IMR-90 (cell line): Measurements from ENCODE around the gene RAB31. TPM values are rescaled to one million over a fixed set of nuclear protein-coding genes. Genes with fewer than 3 reads are reported as not detected.
"Not testable (repeated sequence)": the region's sequence is repeated elsewhere in the genome, so short reads cannot be mapped to it uniquely, and the experiment has no call there.

Experiments used
- ATAC-seq: fragments of 200-7000 bp; cut with Tn5 transposase; 2 replicates; pipeline ENCODE4 v1.9.1; 2020; ENCODE audit warnings: low read depth, mild to moderate bottlenecking, moderate library complexity
- BruUV-seq: library from RNA; stranded (reverse); fragments of 400-500 nt; replicated peaks from 2 replicates; lab custom pipeline; 2021; lab: Mats Ljungman, UMichigan
- CTCF ChIA-PET: fragments of 300-600 bp; formaldehyde crosslinking; extraction: SDS; loops from one replicate; lab custom pipeline; 2021; ENCODE audit warnings: antibody characterized with exemption; lab: Yijun Ruan, JAX
- POLR2A ChIA-PET: fragments of 300-600 bp; sonication (Branson Sonifier 250); formaldehyde crosslinking; loops from one replicate; lab custom pipeline; 2022; ENCODE audit warnings: antibody characterized with exemption; ENCODE audit not compliant: unreplicated experiment; lab: Charles Lee
- DNase-seq: peaks from one replicate; pipeline ENCODE4 v3.0.0; 2013
- H2AFZ ChIP-seq: replicated peaks from 2 replicates; pipeline ENCODE3; 2013; ENCODE audit warnings: low read length, mild to moderate bottlenecking; ENCODE audit not compliant: poor library complexity
- H2AK5ac ChIP-seq: 2 replicates; pipeline ENCODE4 v1.6.1; 2013; ENCODE audit warnings: low read depth, low read length, inconsistent platforms
- H2AK9ac ChIP-seq: replicated peaks from 2 replicates; pipeline ENCODE3; 2013; ENCODE audit warnings: mild to moderate bottlenecking, low read depth, low read length, moderate library complexity; ENCODE audit not compliant: poor library complexity
- H2BK120ac ChIP-seq: 2 replicates; pipeline ENCODE4 v1.6.1; 2013; ENCODE audit warnings: low read depth, low read length, inconsistent platforms
- H2BK15ac ChIP-seq: 3 replicates; pipeline ENCODE4 v1.6.1; 2013; ENCODE audit warnings: low read depth, low read length, inconsistent platforms
- H2BK20ac ChIP-seq: 2 replicates; pipeline ENCODE4 v1.6.1; 2013; ENCODE audit warnings: low read depth, mild to moderate bottlenecking, inconsistent platforms, low read length, moderate library complexity
- H2BK5ac ChIP-seq: 2 replicates; pipeline ENCODE4 v1.6.1; 2013; ENCODE audit warnings: mild to moderate bottlenecking, low read depth, low read length, inconsistent platforms; ENCODE audit not compliant: poor library complexity, severe bottlenecking
- H3K14ac ChIP-seq: replicated peaks from 2 replicates; pipeline ENCODE4 v1.6.1; 2013; ENCODE audit warnings: low read depth, low read length, inconsistent platforms
- H3K18ac ChIP-seq: 2 replicates; pipeline ENCODE4 v1.6.1; 2013; ENCODE audit warnings: low read depth, low read length, control low read depth
- H3K23ac ChIP-seq: 2 replicates; pipeline ENCODE4 v1.6.1; 2013; ENCODE audit warnings: low read depth, low read length, inconsistent platforms
- H3K27ac ChIP-seq: 2 replicates; pipeline ENCODE4 v1.5.1; 2013; ENCODE audit warnings: mild to moderate bottlenecking, control low read depth, low read length; ENCODE audit not compliant: insufficient read depth
- H3K27me3 ChIP-seq: 2 replicates; pipeline ENCODE4 v1.6.1; 2013; ENCODE audit warnings: low read length; ENCODE audit not compliant: control insufficient read depth, insufficient read depth
- H3K36me3 ChIP-seq: 2 replicates; pipeline ENCODE4 v1.6.1; 2013; ENCODE audit warnings: low read length, mixed read lengths; ENCODE audit not compliant: control insufficient read depth, insufficient read depth
- H3K4ac ChIP-seq: 2 replicates; pipeline ENCODE4 v1.6.1; 2013; ENCODE audit warnings: low read depth, low read length, inconsistent platforms
- H3K4me1 ChIP-seq: 2 replicates; pipeline ENCODE4 v1.6.1; 2013; ENCODE audit warnings: low read length, mixed read lengths; ENCODE audit not compliant: control insufficient read depth, insufficient read depth
- H3K4me2 ChIP-seq: 2 replicates; pipeline ENCODE4 v1.6.1; 2013; ENCODE audit warnings: low read depth, mild to moderate bottlenecking, control low read depth, low read length, moderate library complexity
- H3K4me3 ChIP-seq: 2 replicates; pipeline ENCODE4 v1.5.1; 2013; ENCODE audit warnings: low read depth, mild to moderate bottlenecking, control low read depth, low read length, moderate library complexity; ENCODE audit not compliant: insufficient read depth
- H3K56ac ChIP-seq: 2 replicates; pipeline ENCODE4 v1.6.1; 2013; ENCODE audit warnings: low read length, inconsistent platforms; ENCODE audit not compliant: insufficient read depth; ENCODE audit errors: extremely low read depth
- H3K79me1 ChIP-seq, 2 experiments: 2 replicates each; pipeline ENCODE4 v1.6.1; 2013; ENCODE audit warnings: low read length in 2 of 2, inconsistent platforms in 1 of 2, low read depth in 1 of 2
- H3K9ac ChIP-seq: 2 replicates; pipeline ENCODE4 v1.6.1; 2013; ENCODE audit warnings: low read depth, low read length, control low read depth
- H3K9me1 ChIP-seq: 2 replicates; pipeline ENCODE4 v1.6.1; 2013; ENCODE audit warnings: low read length, inconsistent platforms; ENCODE audit not compliant: insufficient read depth
- H3K9me3 ChIP-seq: 2 replicates; pipeline ENCODE4 v1.6.1; 2013; ENCODE audit warnings: low read length; ENCODE audit not compliant: control insufficient read depth, insufficient read depth
- H4K20me1 ChIP-seq: 2 replicates; pipeline ENCODE4 v1.6.1; 2013; ENCODE audit warnings: low read length, inconsistent platforms; ENCODE audit not compliant: insufficient read depth
- H4K5ac ChIP-seq: 2 replicates; pipeline ENCODE4 v1.6.1; 2013; ENCODE audit warnings: mild to moderate bottlenecking, low read depth, low read length, control low read depth
- H4K8ac ChIP-seq, 2 experiments: 2 replicates each; pipeline ENCODE4 v1.6.1; 2013; ENCODE audit warnings: low read depth in 2 of 2, low read length in 2 of 2, control low read depth in 1 of 2, inconsistent platforms in 1 of 2
- H4K91ac ChIP-seq: 2 replicates; pipeline ENCODE4 v1.6.1; 2013; ENCODE audit warnings: low read depth, low read length, inconsistent platforms; ENCODE audit not compliant: insufficient read depth
- MAFK ChIP-seq: IDR thresholded peaks from 2 replicates; pipeline ENCODE4 v1.6.1; 2012; ENCODE audit warnings: low read depth, low read length, improper control_type of control experiment
- RCOR1 ChIP-seq: IDR thresholded peaks from 2 replicates; pipeline ENCODE4 v1.6.1; 2012; ENCODE audit warnings: mild to moderate bottlenecking, low read length, improper control_type of control experiment; ENCODE audit not compliant: insufficient replicate concordance
- WGBS, 2 experiments: methylation state at CpG; one replicate each; pipeline versions ENCODE4 v1.1.5 to v1.1.7; 2013; ENCODE audit warnings: missing lambda C conversion rate in 2 of 2; ENCODE audit not compliant: insufficient read length in 1 of 2; ENCODE audit errors: extremely low coverage in 2 of 2; 5-methylcytosine and 5-hydroxymethylcytosine counted together
- dilution Hi-C: fragments of 300-500 bp; cut with HindIII; formaldehyde crosslinking; loops from one replicate; pipeline ENCODE4 v1.14.3; 2018; ENCODE audit warnings: low sequenced_read_pairs; ENCODE audit not compliant: unreplicated experiment
- in situ Hi-C: fragments of 300-500 bp; cut with MboI; formaldehyde crosslinking; loops from 3 replicates; pipeline ENCODE4 v1.14.3; 2019; ENCODE audit warnings: low sequenced_read_pairs, inconsistent platforms, mixed read lengths
- intact Hi-C: fragments of 100-400 bp; cut with micrococcal nuclease; formaldehyde crosslinking; loops from 2 replicates; pipeline ENCODE4 v1.10.0; 2022
- polyA plus RNA-seq, 3 experiments: library from polyadenylated mRNA; depleted of rRNA; stranded (reverse); fragments of >200 nt; gene quantifications; 2 replicates each; pipeline ENCODE4 v1.2.3, GENCODE V29; 2012; ENCODE audit warnings: low replicate concordance in 1 of 3
- total RNA-seq: library from RNA; depleted of rRNA; stranded (reverse); fragments of >200 nt; gene quantifications from 2 replicates; pipeline ENCODE4 v1.2.3, GENCODE V29; 2012
- TF ChIP-seq, protein P1 (sequence below): conservative IDR thresholded peaks from 2 replicates; pipeline ENCODE4 v1.5.1; 2012; ENCODE audit warnings: mild to moderate bottlenecking, low read depth, low read length, improper control_type of control experiment

RAB31 gene
- total and polyA plus RNA-seq, 2 of the 4 experiments (the other 2 are of a cell fraction): 13.8 to 26.9 TPM

DNA sequence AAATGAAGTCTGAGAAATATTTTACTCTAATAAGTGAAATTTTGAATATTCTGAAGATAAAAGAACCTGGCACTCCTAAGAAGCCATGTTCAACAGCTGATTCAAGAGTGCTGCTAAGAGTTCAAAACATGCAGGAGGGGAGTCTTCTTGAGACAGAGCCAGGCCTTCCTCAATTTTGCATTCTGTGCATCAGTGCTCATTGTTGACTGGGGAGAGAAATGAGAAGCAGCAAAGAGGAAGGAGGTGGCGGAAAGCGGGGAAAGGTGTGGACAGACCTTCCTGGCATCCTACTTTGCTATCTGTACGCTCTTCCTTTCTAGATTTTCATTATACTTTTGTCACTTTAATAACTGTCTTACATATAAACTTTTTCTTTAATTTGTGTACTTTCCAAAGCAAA is 148.0 kb downstream of the RAB31 start:
- no peak overlapping the region for H3K56ac ChIP-seq
- H3K14ac ChIP-seq: no peak overlapping the region
- ATAC-seq (no peak), DNase-seq (no peak)
- H3K4me1 ChIP-seq: peaks cover 7% of the 10 kb centered on the region
- POLR2A ChIA-PET: no interaction called here
- no peak overlapping the region for H4K91ac ChIP-seq
- no peak overlapping the region for H2BK15ac ChIP-seq
- BruUV-seq: no TSS peak
- H4K5ac ChIP-seq: no peak overlapping the region
- H3K18ac ChIP-seq: no peak overlapping the region; the same call in 1 of the 2 replicates
- no peak overlapping the region for H3K23ac ChIP-seq
- no peak overlapping the region for H3K4me2 ChIP-seq
- intact Hi-C loops: no loop called here
- no peaks in the 10 kb centered on the region for H3K27me3 ChIP-seq
- no peak overlapping the region for H4K8ac ChIP-seq
- H3K36me3 ChIP-seq: no peaks in the 10 kb centered on the region
- CTCF ChIA-PET: no interaction called here
- H3K9ac ChIP-seq: no peak overlapping the region
- H3K9me1 ChIP-seq: peaks cover 3% of the 10 kb centered on the region; the same call in 1 of the 2 replicates
- H2AK5ac ChIP-seq: no peak overlapping the region
- TF ChIP-seq RCOR1: no peak
- no peak for TF ChIP-seq MAFK
- TF ChIP-seq, protein P1, sequence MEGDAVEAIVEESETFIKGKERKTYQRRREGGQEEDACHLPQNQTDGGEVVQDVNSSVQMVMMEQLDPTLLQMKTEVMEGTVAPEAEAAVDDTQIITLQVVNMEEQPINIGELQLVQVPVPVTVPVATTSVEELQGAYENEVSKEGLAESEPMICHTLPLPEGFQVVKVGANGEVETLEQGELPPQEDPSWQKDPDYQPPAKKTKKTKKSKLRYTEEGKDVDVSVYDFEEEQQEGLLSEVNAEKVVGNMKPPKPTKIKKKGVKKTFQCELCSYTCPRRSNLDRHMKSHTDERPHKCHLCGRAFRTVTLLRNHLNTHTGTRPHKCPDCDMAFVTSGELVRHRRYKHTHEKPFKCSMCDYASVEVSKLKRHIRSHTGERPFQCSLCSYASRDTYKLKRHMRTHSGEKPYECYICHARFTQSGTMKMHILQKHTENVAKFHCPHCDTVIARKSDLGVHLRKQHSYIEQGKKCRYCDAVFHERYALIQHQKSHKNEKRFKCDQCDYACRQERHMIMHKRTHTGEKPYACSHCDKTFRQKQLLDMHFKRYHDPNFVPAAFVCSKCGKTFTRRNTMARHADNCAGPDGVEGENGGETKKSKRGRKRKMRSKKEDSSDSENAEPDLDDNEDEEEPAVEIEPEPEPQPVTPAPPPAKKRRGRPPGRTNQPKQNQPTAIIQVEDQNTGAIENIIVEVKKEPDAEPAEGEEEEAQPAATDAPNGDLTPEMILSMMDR: no peak
- WGBS, 2 experiments: no CpG with 5 or more reads among the region's 3 CpGs
- no peak overlapping the region for H2BK20ac ChIP-seq
- in situ Hi-C loops: no loop called here
- no peak overlapping the region for H3K4me3 ChIP-seq
- dilution Hi-C loops: no loop called here
- H2BK5ac ChIP-seq: no peak overlapping the region
- 0 out of 2 replicates have a peak, but pooled peaks cover 2% of the 10 kb centered on the region for H3K9me3 ChIP-seq
- no peaks in the 10 kb centered on the region; the same call in 1 of the 2 replicates for H4K20me1 ChIP-seq
- peaks cover 6 to 9% of the 10 kb centered on the region in 2 experiments; a peak in 3 of 4 replicates for H3K79me1 ChIP-seq
- H2BK120ac ChIP-seq: no peak overlapping the region
- no peak overlapping the region for H3K27ac ChIP-seq
- H2AFZ ChIP-seq: no peak overlapping the region
- H3K4ac ChIP-seq: 0 out of 2 replicates have a peak overlapping the region, but pooled peaks have one; percentile 10
- no peak overlapping the region for H2AK9ac ChIP-seq

DNA sequence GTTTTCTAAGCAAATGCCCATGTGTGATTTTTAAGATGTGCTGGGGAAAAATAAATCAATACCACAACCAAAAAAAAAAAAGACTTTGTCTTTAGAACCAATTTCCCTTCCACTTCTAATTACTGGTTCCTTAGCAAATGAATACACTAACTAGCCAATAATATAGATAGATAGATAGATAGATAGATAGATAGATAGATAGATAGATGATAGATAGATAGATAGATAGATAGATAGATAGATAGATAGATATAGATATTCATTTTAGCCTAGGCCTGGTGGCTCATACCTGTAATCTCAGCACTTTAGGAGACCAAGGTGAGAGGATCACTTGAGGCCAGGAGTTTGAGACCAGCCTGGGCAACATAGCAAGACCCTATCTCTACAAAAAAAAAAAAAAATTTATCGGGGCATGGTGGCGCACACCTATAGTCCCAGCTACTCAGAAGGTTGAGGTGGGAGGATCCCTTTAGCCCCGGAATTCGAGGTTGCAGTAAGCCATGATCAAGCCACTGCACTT is 149.4 kb downstream of the RAB31 start:
- ATAC-seq, H3K4me3 ChIP-seq, H3K18ac ChIP-seq, H2AK5ac ChIP-seq, H3K4ac ChIP-seq, H4K91ac ChIP-seq, H2BK15ac ChIP-seq, H3K36me3 ChIP-seq, H2BK5ac ChIP-seq, H2BK120ac ChIP-seq, H2AFZ ChIP-seq, in situ Hi-C loops, H3K9me1 ChIP-seq, H3K4me2 ChIP-seq, H3K79me1 ChIP-seq, CTCF ChIA-PET, H4K20me1 ChIP-seq, BruUV-seq, H3K23ac ChIP-seq, DNase-seq, H2BK20ac ChIP-seq, H3K56ac ChIP-seq, H2AK9ac ChIP-seq, H3K27ac ChIP-seq, POLR2A ChIA-PET, dilution Hi-C loops, H4K8ac ChIP-seq, H3K9me3 ChIP-seq, H3K4me1 ChIP-seq, intact Hi-C loops, H3K27me3 ChIP-seq, H4K5ac ChIP-seq, H3K14ac ChIP-seq, H3K9ac ChIP-seq: not testable (repeated sequence)
- no CpG with 5 or more reads among the region's 4 CpGs for WGBS, 2 experiments
